PC-3 (cell line): Measurements from ENCODE around the gene CEACAM21. TPM values are rescaled to one million over a fixed set of nuclear protein-coding genes. Genes with fewer than 3 reads are reported as not detected.

Experiments
- ATAC-seq: fragments of 200-7000 bp; cut with Tn5 transposase; 2 replicates; pipeline ENCODE4 v1.9.1; 2020; ENCODE audit warnings: mild to moderate bottlenecking, moderate library complexity
- BruUV-seq: library from RNA; stranded (reverse); fragments of 400-500 nt; replicated peaks from 2 replicates; lab custom pipeline; 2021; lab: Mats Ljungman, UMichigan
- CTCF ChIA-PET: fragments of 300-600 bp; sonication (Branson Sonifier 250); formaldehyde crosslinking; loops from one replicate; lab custom pipeline; 2022; ENCODE audit warnings: antibody characterized with exemption; lab: Charles Lee
- POLR2A ChIA-PET: fragments of 300-600 bp; sonication (Branson Sonifier 250); formaldehyde crosslinking; loops from one replicate; lab custom pipeline; 2022; ENCODE audit warnings: antibody characterized with exemption; ENCODE audit not compliant: unreplicated experiment; lab: Charles Lee
- DNase-seq: peaks from one replicate; pipeline ENCODE4 v3.0.0-alpha.2; 2015
- H2AFZ ChIP-seq: fragments of 300-600 bp; sonication (generic); 2 replicates; pipeline ENCODE4 v1.6.0; 2016; ENCODE audit warnings: antibody characterized with exemption, low read length
- H3F3A ChIP-seq: fragments of 300-600 bp; sonication (generic); one replicate; pipeline ENCODE4 v1.6.0; 2017; ENCODE audit warnings: antibody characterized with exemption, low read length, control low read depth, mild to moderate bottlenecking; ENCODE audit not compliant: unreplicated experiment
- H3K27ac ChIP-seq: fragments of 300-600 bp; sonication (generic); 2 replicates; pipeline ENCODE4 v1.5.1; 2016; ENCODE audit warnings: mild to moderate bottlenecking, low read length
- H3K27me3 ChIP-seq: fragments of 300-600 bp; sonication (generic); 2 replicates; pipeline ENCODE4 v1.6.1; 2016; ENCODE audit warnings: low read length, mixed read lengths
- H3K36me3 ChIP-seq: fragments of 300-600 bp; sonication (generic); 2 replicates; pipeline ENCODE4 v1.6.1; 2016; ENCODE audit warnings: low read depth, mixed run types, low read length, mixed read lengths
- H3K4me1 ChIP-seq: fragments of 300-600 bp; sonication (generic); 2 replicates; pipeline ENCODE4 v1.5.1; 2016; ENCODE audit warnings: low read length; ENCODE audit not compliant: insufficient read depth
- H3K4me2 ChIP-seq: fragments of 300-600 bp; sonication (generic); 2 replicates; pipeline ENCODE4 v1.6.0; 2016; ENCODE audit warnings: low read length
- H3K4me3 ChIP-seq: fragments of 300-600 bp; sonication (generic); 2 replicates; pipeline ENCODE4 v1.5.1; 2016; ENCODE audit warnings: mild to moderate bottlenecking, low read length, mixed read lengths
- H3K79me2 ChIP-seq: fragments of 300-600 bp; sonication (generic); 2 replicates; pipeline ENCODE4 v1.6.1; 2017; ENCODE audit warnings: low read length, mixed read lengths
- H3K9ac ChIP-seq: fragments of 300-600 bp; sonication (generic); 2 replicates; pipeline ENCODE4 v1.6.0; 2016; ENCODE audit warnings: mild to moderate bottlenecking, low read length
- H3K9me2 ChIP-seq: fragments of 300-600 bp; sonication (generic); replicated peaks from 2 replicates; pipeline ENCODE4 v1.6.1; 2016; ENCODE audit warnings: mixed run types, low read length, mixed read lengths
- H3K9me3 ChIP-seq: fragments of 300-600 bp; sonication (generic); 2 replicates; pipeline ENCODE4 v1.6.1; 2016; ENCODE audit warnings: low read length, mixed read lengths
- H4K20me1 ChIP-seq: fragments of 300-600 bp; sonication (generic); 2 replicates; pipeline ENCODE4 v1.6.1; 2016; ENCODE audit warnings: low read length, mixed read lengths
- CTCF ChIP-seq: fragments of 300-600 bp; sonication (generic); conservative IDR thresholded peaks from 2 replicates; pipeline ENCODE4 v1.5.1; 2017; ENCODE audit warnings: antibody characterized with exemption, low read depth, mild to moderate bottlenecking, low read length
- EZH2 ChIP-seq: fragments of 300-600 bp; sonication (generic); IDR thresholded peaks from one replicate; pipeline ENCODE4 v1.6.1; 2017; ENCODE audit warnings: antibody characterized with exemption, mild to moderate bottlenecking, low read length; ENCODE audit not compliant: unreplicated experiment
- EZH2phosphoT487 ChIP-seq: fragments of 300-600 bp; sonication (generic); IDR thresholded peaks from 2 replicates; pipeline ENCODE4 v1.6.1; 2018; ENCODE audit warnings: mild to moderate bottlenecking, antibody characterized with exemption, low read length, borderline replicate concordance
- intact Hi-C: fragments of 100-400 bp; cut with micrococcal nuclease; formaldehyde crosslinking; loops from 2 replicates; pipeline ENCODE4 v1.9.0; 2023
- total RNA-seq: library from RNA; depleted of rRNA; stranded (reverse); fragments of >200 nt; gene quantifications from 2 replicates; pipeline ENCODE4 v1.2.3, GENCODE V29; 2014

CEACAM21 gene
- total RNA-seq, 1 experiment from 2014 or later = not detected

- TF ChIP-seq EZH2phosphoT487 (no peak), CTCF (no peak), EZH2 (no peak)
- DNase-seq = no peak
- POLR2A ChIA-PET = no interaction called here
- no peak overlapping the region for H2AFZ ChIP-seq
- no peak overlapping the region for H3K27ac ChIP-seq
- H3K4me1 ChIP-seq = no peaks in the 10 kb centered on the region; the same call in 1 of the 2 replicates
- intact Hi-C loops = no loop called here
- H3F3A ChIP-seq = no peaks in the 10 kb centered on the region
- H4K20me1 ChIP-seq = no peaks in the 10 kb centered on the region
- peaks cover 32% of the 10 kb centered on the region for H3K27me3 ChIP-seq
- no peaks in the 10 kb centered on the region for H3K36me3 ChIP-seq
- H3K79me2 ChIP-seq = no peaks in the 10 kb centered on the region
- no peak overlapping the region for H3K4me3 ChIP-seq
- CTCF ChIA-PET = no interaction called here
- no peak overlapping the region for H3K9ac ChIP-seq
- H3K9me3 ChIP-seq = no peaks in the 10 kb centered on the region
- no TSS peak for BruUV-seq
- no peaks in the 10 kb centered on the region for H3K9me2 ChIP-seq
- H3K4me2 ChIP-seq = no peak overlapping the region
- ATAC-seq = no peak
These were observed 28.4 kb upstream of the CEACAM21 start for GRCh38 chr19:41547569-41547968.

- Histone ChIP-seq H3K4me3 (no peak overlapping the region), H3K9me3 (no peaks in the 10 kb centered on the region), H3K79me2 (no peaks in the 10 kb centered on the region), H3K4me2 (no peak overlapping the region), H3K9me2 (no peaks in the 10 kb centered on the region), H3K27ac (no peak overlapping the region), H3F3A (no peaks in the 10 kb centered on the region), H3K4me1 (no peaks in the 10 kb centered on the region; the same call in 1 of the 2 replicates), H4K20me1 (no peaks in the 10 kb centered on the region), H3K36me3 (no peaks in the 10 kb centered on the region), H3K27me3 (peaks cover 36% of the 10 kb centered on the region), H3K9ac (no peak overlapping the region), H2AFZ (no peak overlapping the region)
- ATAC-seq (no peak), DNase-seq (no peak)
- intact Hi-C loops = no loop called here
- TF ChIP-seq EZH2phosphoT487 = no peak
- no peak for TF ChIP-seq EZH2
- POLR2A ChIA-PET = no interaction called here
- CTCF ChIA-PET = no interaction called here
- no TSS peak for BruUV-seq
These were observed 27.9 kb upstream of the CEACAM21 start for GRCh38 chr19:41548047-41548446.

DNA sequence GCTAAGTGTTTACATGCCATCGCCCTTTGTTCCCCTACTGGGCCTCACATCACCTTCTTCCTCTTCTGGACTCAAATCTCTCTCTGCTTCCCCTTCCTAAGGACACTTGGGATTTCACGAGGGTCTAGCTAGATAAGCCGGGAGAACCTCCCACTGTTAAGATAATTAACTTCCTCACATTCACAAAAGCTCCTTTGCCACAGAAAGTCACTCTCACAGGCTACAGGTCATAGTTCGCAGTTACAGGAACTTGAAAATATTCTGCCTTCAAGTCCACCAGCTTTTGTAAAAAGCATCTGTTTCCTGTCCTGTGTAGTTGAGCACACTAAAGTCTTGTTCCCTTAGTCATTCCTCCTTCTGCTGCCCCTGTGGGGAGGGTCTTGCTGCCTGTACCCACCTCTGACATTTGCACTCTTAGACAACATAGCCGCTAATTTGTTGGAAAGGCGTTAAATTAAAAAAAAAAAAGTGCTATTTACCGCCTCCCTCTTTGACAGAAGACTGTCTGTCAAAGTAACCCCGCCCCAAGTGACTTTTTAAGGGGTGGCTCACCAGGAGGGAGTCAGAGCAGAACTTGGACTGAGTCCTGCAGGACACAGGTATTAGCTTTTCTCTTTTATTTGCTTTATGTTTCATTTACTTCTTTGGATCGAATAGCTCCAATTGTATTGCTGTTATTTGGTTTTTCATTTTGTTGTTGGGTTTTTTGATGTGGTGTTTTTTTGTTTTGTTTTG, 26.8 kb upstream of the CEACAM21 start:
- H3K27ac ChIP-seq = no peak overlapping the region
- no peaks in the 10 kb centered on the region for H3K79me2 ChIP-seq
- no peak for TF ChIP-seq EZH2
- TF ChIP-seq CTCF = no peak
- TF ChIP-seq EZH2phosphoT487 = no peak
- POLR2A ChIA-PET = no interaction called here
- no peak overlapping the region for H3K4me2 ChIP-seq
- ATAC-seq (no peak), DNase-seq (no peak)
- H3K4me1 ChIP-seq = no peaks in the 10 kb centered on the region; the same call in 1 of the 2 replicates
- no peak overlapping the region for H3K4me3 ChIP-seq
- no TSS peak for BruUV-seq
- H3F3A ChIP-seq = no peaks in the 10 kb centered on the region
- CTCF ChIA-PET = no interaction called here
- H3K27me3 ChIP-seq = peaks cover 46% of the 10 kb centered on the region
- H3K9me2 ChIP-seq = no peaks in the 10 kb centered on the region
- H4K20me1 ChIP-seq = no peaks in the 10 kb centered on the region
- no peak overlapping the region for H3K9ac ChIP-seq
- no peaks in the 10 kb centered on the region for H3K9me3 ChIP-seq
- intact Hi-C loops = no loop called here
- no peak overlapping the region for H2AFZ ChIP-seq
- H3K36me3 ChIP-seq = no peaks in the 10 kb centered on the region
